GM23338 (cell line): ENCODE data around the gene SEMA3E. TPM values are rescaled to one million over a fixed set of nuclear protein-coding genes. Genes with fewer than 3 reads are reported as not detected.
"Not testable (repeated sequence)": the region's sequence is repeated elsewhere in the genome, so short reads cannot be mapped to it uniquely, and the experiment has no call there.

ENCODE experiments used
- ATAC-seq: fragments of 200-7000 bp; cut with Tn5 transposase; 3 replicates; pipeline ENCODE4 v1.9.1; 2020
- DNase-seq: peaks from one replicate; pipeline ENCODE4 v3.0.0-alpha.2; 2015; ENCODE audit warnings: low spot score
- H2AFZ ChIP-seq: fragments of 200-600 bp; sonication (generic); 2 replicates; pipeline ENCODE4 v1.8.0; 2016; ENCODE audit warnings: antibody characterized with exemption, mild to moderate bottlenecking, moderate library complexity
- H3F3A ChIP-seq: fragments of 200-600 bp; sonication (generic); replicated peaks from 2 replicates; pipeline ENCODE4 v1.8.0; 2017; ENCODE audit warnings: antibody characterized with exemption, mixed run types, low read depth
- H3K27ac ChIP-seq: fragments of 200-600 bp; sonication (generic); 2 replicates; pipeline ENCODE4 v1.6.1; 2016; ENCODE audit warnings: low read depth
- H3K27me3 ChIP-seq: fragments of 200-600 bp; sonication (generic); 2 replicates; pipeline ENCODE4 v1.8.0; 2016; ENCODE audit warnings: mild to moderate bottlenecking, mixed run types, moderate library complexity; ENCODE audit not compliant: insufficient read depth
- H3K36me3 ChIP-seq: fragments of 200-600 bp; sonication (generic); 2 replicates; pipeline ENCODE4 v1.8.0; 2016; ENCODE audit warnings: mild to moderate bottlenecking; ENCODE audit not compliant: insufficient read depth
- H3K4me1 ChIP-seq: fragments of 200-600 bp; sonication (generic); 2 replicates; pipeline ENCODE4 v1.8.0; 2016; ENCODE audit warnings: mild to moderate bottlenecking, moderate library complexity; ENCODE audit not compliant: insufficient read depth
- H3K4me2 ChIP-seq: fragments of 200-600 bp; sonication (generic); 2 replicates; pipeline ENCODE4 v1.7.1; 2017; ENCODE audit warnings: mixed run types
- H3K4me3 ChIP-seq: fragments of 200-600 bp; sonication (generic); 2 replicates; pipeline ENCODE4 v1.6.1; 2016; ENCODE audit warnings: mixed run types
- H3K79me2 ChIP-seq: fragments of 200-600 bp; sonication (generic); replicated peaks from 2 replicates; pipeline ENCODE4 v1.8.0; 2017; ENCODE audit warnings: mild to moderate bottlenecking; ENCODE audit not compliant: insufficient read depth
- H3K9me2 ChIP-seq: fragments of 200-600 bp; sonication (generic); 2 replicates; pipeline ENCODE4 v1.8.0; 2017; ENCODE audit not compliant: insufficient read depth
- H4K20me1 ChIP-seq: fragments of 200-600 bp; sonication (generic); replicated peaks from 2 replicates; pipeline ENCODE4 v1.8.0; 2017; ENCODE audit warnings: mild to moderate bottlenecking; ENCODE audit not compliant: insufficient read depth
- H3K27ac Mint-ChIP-seq: 2 replicates; pipeline ENCODE4 v1.8.0; 2020; ENCODE audit warnings: inconsistent platforms, mild to moderate bottlenecking, moderate library complexity, mixed read lengths
- H3K27me3 Mint-ChIP-seq: 3 replicates; pipeline ENCODE4 v1.8.0; 2022; ENCODE audit warnings: low read depth, mild to moderate bottlenecking, moderate library complexity, mixed read lengths, inconsistent platforms; ENCODE audit not compliant: insufficient read depth, poor library complexity
- H3K36me3 Mint-ChIP-seq: 3 replicates; pipeline ENCODE4 v1.8.0; 2021; ENCODE audit warnings: low read depth, mild to moderate bottlenecking, inconsistent platforms, moderate library complexity, mixed read lengths
- H3K4me1 Mint-ChIP-seq: 3 replicates; pipeline ENCODE4 v1.8.0; 2020; ENCODE audit warnings: mild to moderate bottlenecking, inconsistent platforms, mixed read lengths
- H3K4me3 Mint-ChIP-seq: 3 replicates; pipeline ENCODE4 v1.8.0; 2021; ENCODE audit warnings: moderate library complexity, mild to moderate bottlenecking, inconsistent platforms, mixed read lengths
- H3K9me3 Mint-ChIP-seq: 3 replicates; pipeline ENCODE4 v1.8.0; 2020; ENCODE audit warnings: moderate library complexity, mild to moderate bottlenecking, inconsistent platforms, mixed read lengths
- CREB1 ChIP-seq: fragments of 250-450 bp; sonication (Bioruptor Pico); IDR thresholded peaks from 2 replicates; pipeline ENCODE4 v1.5.0; 2020; ENCODE audit warnings: low read depth, mild to moderate bottlenecking, moderate library complexity
- CTCF ChIP-seq, 2 experiments: fragments of 200-600 bp in 1 of 2; sonication (generic) in 1 of 2; conservative IDR thresholded peaks; 2 replicates each; pipeline versions ENCODE4 v1.5.1 to v1.6.1; 2016 to 2017; ENCODE audit warnings: antibody characterized with exemption in 2 of 2, low read depth in 2 of 2, mild to moderate bottlenecking in 2 of 2, moderate library complexity in 1 of 2
- NANOG ChIP-seq: IDR thresholded peaks from 2 replicates; pipeline ENCODE4 v1.6.1; 2016; ENCODE audit warnings: antibody characterized with exemption, borderline replicate concordance
- STAT1 ChIP-seq: IDR thresholded peaks from one replicate; pipeline ENCODE4 v1.6.1; 2016; ENCODE audit warnings: antibody characterized with exemption; ENCODE audit not compliant: unreplicated experiment
- ZNF114 ChIP-seq: fragments of 250-450 bp; sonication (Bioruptor Pico); IDR thresholded peaks from 2 replicates; pipeline ENCODE4 v1.5.0; 2020; ENCODE audit warnings: mild to moderate bottlenecking, moderate library complexity
- ZNF331 ChIP-seq: fragments of 250-450 bp; sonication (Bioruptor Pico); IDR thresholded peaks from 2 replicates; pipeline ENCODE4 v1.5.0; 2020; ENCODE audit warnings: low read depth, mild to moderate bottlenecking, moderate library complexity
- polyA plus RNA-seq: library from polyadenylated mRNA; unstranded; fragments of >200 nt; fragmentation: Nextera tagmentation; extraction: Ambion mirVana; gene quantifications from 2 replicates; pipeline ENCODE4 v1.2.1, GENCODE V29; 2016
- total RNA-seq: library from RNA; depleted of rRNA; stranded (reverse); fragments of >200 nt; shearing (Covaris generic); gene quantifications from 2 replicates; pipeline ENCODE4 v1.2.3, GENCODE V29; 2014

SEMA3E gene
- total and polyA plus RNA-seq, 2 experiments from 2014 or later: 5.4 to 15.7 TPM

- peak overlapping the region; percentile 96 for H3K4me3 Mint-ChIP-seq
- DNase-seq: peak; percentile 43
- not testable (repeated sequence) for H3F3A ChIP-seq, H4K20me1 ChIP-seq, H3K27me3 ChIP-seq, H2AFZ ChIP-seq, H3K9me2 ChIP-seq, H3K36me3 ChIP-seq
- peaks cover 46% of the 10 kb centered on the region for H3K36me3 Mint-ChIP-seq
- peaks cover 23% of the 10 kb centered on the region for H3K27me3 Mint-ChIP-seq
- TF ChIP-seq NANOG: peak; percentile 92
- TF ChIP-seq CREB1 (CRISPR knock-in tag): peak; percentile 42; the same call in 1 of the 2 replicates
- Histone ChIP-seq H3K4me3 (peak overlapping the region; percentile 93), H3K4me2 (peak overlapping the region; percentile 3), H3K79me2 (peaks cover 29% of the 10 kb centered on the region), H3K27ac (peak overlapping the region; percentile 83), H3K4me1 (peaks cover 33% of the 10 kb centered on the region)
- peak overlapping the region; percentile 100 for H3K27ac Mint-ChIP-seq
- peaks cover 26% of the 10 kb centered on the region for H3K9me3 Mint-ChIP-seq
- peaks cover 34% of the 10 kb centered on the region for H3K4me1 Mint-ChIP-seq
- ATAC-seq: peak; percentile 71
Measured at GRCh38 chr7:83459101-83459929, 189.6 kb downstream of the SEMA3E start.

- peaks cover 42% of the 10 kb centered on the region for H3K4me1 ChIP-seq
- H3K27ac Mint-ChIP-seq: peak overlapping the region; percentile 33
- H3K27me3 ChIP-seq: no peaks in the 10 kb centered on the region
- no peak overlapping the region for H2AFZ ChIP-seq
- H3K27ac ChIP-seq: peak overlapping the region; percentile 41
- H3K27me3 Mint-ChIP-seq: peaks cover 17% of the 10 kb centered on the region
- H3K36me3 ChIP-seq: no peaks in the 10 kb centered on the region; the same call in 1 of the 2 replicates
- H3K79me2 ChIP-seq: peaks cover 22% of the 10 kb centered on the region
- TF ChIP-seq STAT1: no peak
- TF ChIP-seq NANOG: peak; percentile 77
- peaks cover 27% of the 10 kb centered on the region for H3K36me3 Mint-ChIP-seq
- no peaks in the 10 kb centered on the region for H3K9me2 ChIP-seq
- H3K4me1 Mint-ChIP-seq: peaks cover 42% of the 10 kb centered on the region
- H3F3A ChIP-seq: 0 out of 2 replicates have a peak, but pooled peaks cover 8% of the 10 kb centered on the region
- H3K4me3 ChIP-seq: peak overlapping the region; percentile 24
- DNase-seq (peak; percentile 39), ATAC-seq (no peak)
- H3K4me3 Mint-ChIP-seq: peak overlapping the region; percentile 50
- peak overlapping the region; percentile 53 for H3K4me2 ChIP-seq
- H3K9me3 Mint-ChIP-seq: peaks cover 24% of the 10 kb centered on the region
- no peaks in the 10 kb centered on the region for H4K20me1 ChIP-seq
Measured at GRCh38 chr7:83457022-83457892, 191.7 kb downstream of the SEMA3E start.

- Histone ChIP-seq H4K20me1 (no peaks in the 10 kb centered on the region), H2AFZ (no peak overlapping the region), H3K27ac (no peak overlapping the region), H3K4me3 (no peak overlapping the region), H3K9me2 (no peaks in the 10 kb centered on the region), H3K4me1 (peaks cover 50% of the 10 kb centered on the region), H3F3A (0 out of 2 replicates have a peak, but pooled peaks cover 8% of the 10 kb centered on the region), H3K4me2 (no peak overlapping the region), H3K36me3 (no peaks in the 10 kb centered on the region; the same call in 1 of the 2 replicates), H3K27me3 (no peaks in the 10 kb centered on the region), H3K79me2 (peaks cover 16% of the 10 kb centered on the region)
- Mint-ChIP-seq H3K4me1 (peaks cover 50% of the 10 kb centered on the region), H3K27me3 (peaks cover 17% of the 10 kb centered on the region), H3K4me3 (no peak overlapping the region), H3K9me3 (peaks cover 19% of the 10 kb centered on the region), H3K36me3 (peaks cover 19% of the 10 kb centered on the region), H3K27ac (no peak overlapping the region)
- ATAC-seq: no peak
- no peak for TF ChIP-seq ZNF331 (CRISPR knock-in tag)
- no peak for TF ChIP-seq CTCF (conservative IDR thresholded peaks at IDR 0.05; ENCODE audit: low read depth in 2 of 2)
- no peak for TF ChIP-seq CREB1 (CRISPR knock-in tag)
- TF ChIP-seq ZNF114 (CRISPR knock-in tag): no peak
- DNase-seq: no peak
Measured at GRCh38 chr7:83456413-83456812, 192.5 kb downstream of the SEMA3E start.
